ENCODE measurements around the gene CD8B. TPM values are rescaled to one million over a fixed set of nuclear protein-coding genes. Genes with fewer than 3 reads are reported as not detected.

Gene CD8B
- polyA plus RNA-seq, 1 of the 3 experiments (the other 2 are of a cell fraction) = not detected

GRCh38 chr2:86790676-86791572 is 70.8 kb downstream of the CD8B start, which contains the start of gene CD8A:
TSS of gene CD8A (minus strand) at chr2:86790913. CDS start at chr2:86790825, 88 bp downstream.
- peak; percentile 72 for DNase-seq
- POLR2A ChIA-PET = no interaction called here
- H3K4me1 ChIP-seq (ENCODE audit: control insufficient read depth in 1 of 2, insufficient read depth in 2 of 2, low read depth in 1 of 2, low read length in 1 of 2) = peaks cover 0 to 5% of the 10 kb centered on the region in 2 experiments; a peak in 1 of 4 replicates
- H3K9me2 ChIP-seq = no peaks in the 10 kb centered on the region
- no peak within 1 kb of the TSS for H3K9ac ChIP-seq
- WGBS (ENCODE audit: low lambda C conversion rate) = 46% methylated on average over 37 of the region's 57 CpGs
- no peak for TF ChIP-seq GATA2 (CRISPR knock-in tag; IDR thresholded peaks at IDR 0.05)
- CTCF ChIA-PET = interaction anchor here (2.3 kb wide), 1 partner anchor 18 kb away, joined by 11 read pairs; no protein-coding TSS in a partner anchor
- no peaks in the 10 kb centered on the region for H3F3A ChIP-seq (replicated peaks; ENCODE audit: insufficient read depth)
- peak within 1 kb of the TSS; percentile 44; the same call in 1 of the 2 replicates for H3K4me2 ChIP-seq
- H3K4me3 ChIP-seq (ENCODE audit: low read depth in 2 of 2, low read length in 1 of 2) = peak within 1 kb of the TSS in 1 of 2 experiments; percentile 10; a peak in 1 of 4 replicates
- H3K27ac ChIP-seq (ENCODE audit: low read depth in 2 of 2, low read length in 1 of 2) = no peak within 1 kb of the TSS
- H3K36me3 ChIP-seq (replicated peaks in 1 of 2; ENCODE audit: control insufficient read depth in 1 of 2, insufficient read depth in 2 of 2, low read length in 1 of 2) = no peaks in the 10 kb centered on the region
- no peaks in the 10 kb centered on the region for H4K20me1 ChIP-seq (ENCODE audit: insufficient read depth)
- H3K9me3 ChIP-seq = no peaks in the 10 kb centered on the region
- H3K79me2 ChIP-seq (ENCODE audit: insufficient read depth) = no peaks in the 10 kb centered on the region
- H2AFZ ChIP-seq (ENCODE audit: low read depth) = no peak within 1 kb of the TSS
- H3K27me3 ChIP-seq (ENCODE audit: insufficient read depth) = peaks cover 39% of the 10 kb centered on the region

- Histone ChIP-seq H3K4me3 (ENCODE audit: low read depth in 2 of 2, low read length in 1 of 2) (peak overlapping the region in 1 of 2 experiments; percentile 10; a peak in 1 of 4 replicates), H3K79me2 (ENCODE audit: insufficient read depth) (no peaks in the 10 kb centered on the region), H3K9ac (no peak overlapping the region), H3K4me1 (ENCODE audit: control insufficient read depth in 1 of 2, insufficient read depth in 2 of 2, low read depth in 1 of 2, low read length in 1 of 2) (peaks cover 0 to 5% of the 10 kb centered on the region in 2 experiments; a peak in 1 of 4 replicates), H3K9me3 (no peaks in the 10 kb centered on the region), H3K36me3 (replicated peaks in 1 of 2; ENCODE audit: control insufficient read depth in 1 of 2, insufficient read depth in 2 of 2, low read length in 1 of 2) (no peaks in the 10 kb centered on the region), H3K27me3 (ENCODE audit: insufficient read depth) (peaks cover 39% of the 10 kb centered on the region), H4K20me1 (ENCODE audit: insufficient read depth) (no peaks in the 10 kb centered on the region), H3K4me2 (no peak overlapping the region), H2AFZ (ENCODE audit: low read depth) (no peak overlapping the region), H3K9me2 (no peaks in the 10 kb centered on the region), H3K27ac (ENCODE audit: low read depth in 2 of 2, low read length in 1 of 2) (no peak overlapping the region), H3F3A (replicated peaks; ENCODE audit: insufficient read depth) (no peaks in the 10 kb centered on the region)
- WGBS (ENCODE audit: low lambda C conversion rate) = 31% methylated on average over 16 of the region's 40 CpGs
- no peak for DNase-seq
- ChIA-PET CTCF (interaction anchor here (2.3 kb wide), 1 partner anchor 18 kb away, joined by 11 read pairs; no protein-coding TSS in a partner anchor), POLR2A (no interaction called here)
- TF ChIP-seq MXI1 (IDR thresholded peaks at IDR 0.05; ENCODE audit: low read depth, low read length) = no peak
- no peak for TF ChIP-seq SMC3 (IDR thresholded peaks at IDR 0.05; ENCODE audit: low read depth, low read length)
- TF ChIP-seq ZBTB33 (IDR thresholded peaks at IDR 0.05; ENCODE audit: borderline replicate concordance, low read depth) = no peak
- TF ChIP-seq RXRA (IDR thresholded peaks at IDR 0.05; ENCODE audit: borderline replicate concordance, low read depth) = no peak
- TF ChIP-seq ELF1 (IDR thresholded peaks at IDR 0.05) = no peak
- no peak for TF ChIP-seq USF1 (IDR thresholded peaks at IDR 0.05; ENCODE audit: borderline replicate concordance, low read depth)
- TF ChIP-seq POLR2AphosphoS5 (IDR thresholded peaks at IDR 0.05; ENCODE audit: low read depth, low read length) = no peak
- no peak for TF ChIP-seq FOSL2 (IDR thresholded peaks at IDR 0.05; ENCODE audit: borderline replicate concordance, low read depth)
- no peak for TF ChIP-seq TCF12 (IDR thresholded peaks at IDR 0.05)
- TF ChIP-seq CHD2 (IDR thresholded peaks at IDR 0.05; ENCODE audit: low read length, partially characterized antibody) = no peak
- TF ChIP-seq NRF1 (IDR thresholded peaks at IDR 0.05; ENCODE audit: low read depth, low read length) = no peak
- TF ChIP-seq PBX3 (IDR thresholded peaks at IDR 0.05) = no peak
- no peak for TF ChIP-seq MAX (IDR thresholded peaks at IDR 0.05; ENCODE audit: low read depth)
- TF ChIP-seq USF2 (IDR thresholded peaks at IDR 0.05; ENCODE audit: borderline replicate concordance, low read depth, low read length) = no peak
- no peak for TF ChIP-seq MEF2A (IDR thresholded peaks at IDR 0.05; ENCODE audit: borderline replicate concordance, low read depth)
These were observed 71.5 kb downstream of the CD8B start for GRCh38 chr2:86790134-86790675.

Data from SK-N-SH (cell line).